ENCODE data around the gene RTCA.
"Not testable (repeated sequence)": the region's sequence is repeated elsewhere in the genome, so short reads cannot be mapped to it uniquely, and the experiment has no call there.

- TF ChIP-seq EZH2 (IDR thresholded peaks at IDR 0.05; ENCODE audit: insufficient read depth, low read length); CTCF (IDR thresholded peaks at IDR 0.05; ENCODE audit: insufficient read depth, low read depth, low read length): not testable (repeated sequence)
Observed at GRCh38 chr1:100264081-100264480, 1.9 kb upstream of the RTCA start.

All from astrocyte (in vitro differentiated cells and primary cell).